T-helper 1 cell treated with Interleukin-12 subunit alpha and Interleukin-12 subunit beta and Interleukin-4 antibody, amounts not matched to agents 30 μg/mL and 1 μg/mL, for 36 hours (primary cell): ENCODE results near the gene LIPC.
A peak's percentile ranks its signal among the peaks of the same experiment; 100 is the strongest.

Source experiments
- H3K27ac Mint-ChIP-seq: one replicate; pipeline ENCODE4 v1.8.0; 2021; ENCODE audit warnings: mild to moderate bottlenecking, mixed read lengths
- H3K27me3 Mint-ChIP-seq: one replicate; pipeline ENCODE4 v1.8.0; 2021; ENCODE audit warnings: low read depth, mixed read lengths
- H3K36me3 Mint-ChIP-seq: one replicate; pipeline ENCODE4 v1.8.0; 2021; ENCODE audit warnings: low read depth, mixed read lengths
- H3K4me1 Mint-ChIP-seq: one replicate; pipeline ENCODE4 v1.8.0; 2021; ENCODE audit warnings: low read depth, mixed read lengths
- H3K4me3 Mint-ChIP-seq: one replicate; pipeline ENCODE4 v1.8.0; 2021; ENCODE audit warnings: mild to moderate bottlenecking, moderate library complexity, mixed read lengths
- H3K9me3 Mint-ChIP-seq: one replicate; pipeline ENCODE4 v1.8.0; 2021; ENCODE audit warnings: mixed read lengths

The LIPC gene

DNA sequence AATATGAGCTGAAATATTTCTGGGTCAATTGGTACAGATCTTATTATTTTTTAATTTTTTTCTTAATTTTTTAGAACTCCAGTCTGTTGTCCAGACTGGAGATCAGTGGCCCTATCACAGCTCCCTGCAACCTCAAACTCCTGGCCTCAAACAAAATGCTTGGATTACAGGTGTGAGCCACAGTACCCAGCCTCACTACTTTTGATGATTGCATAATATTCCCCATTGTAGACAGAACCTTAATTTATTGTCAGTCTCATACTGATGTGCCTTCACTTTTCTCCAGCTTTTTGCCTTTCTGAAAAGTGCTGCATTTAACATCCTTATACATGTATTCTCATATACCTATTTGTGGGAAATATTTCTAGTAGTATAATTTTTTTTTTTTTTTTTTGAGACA is 144.9 kb downstream of the LIPC start:
- peaks cover 2% of the 10 kb centered on the region for H3K36me3 Mint-ChIP-seq
- no peak overlapping the region for H3K27ac Mint-ChIP-seq
- no peaks in the 10 kb centered on the region for H3K27me3 Mint-ChIP-seq
- H3K9me3 Mint-ChIP-seq = peaks cover under 1% of the 10 kb centered on the region
- no peak overlapping the region for H3K4me3 Mint-ChIP-seq
- H3K4me1 Mint-ChIP-seq = peaks cover 7% of the 10 kb centered on the region

DNA sequence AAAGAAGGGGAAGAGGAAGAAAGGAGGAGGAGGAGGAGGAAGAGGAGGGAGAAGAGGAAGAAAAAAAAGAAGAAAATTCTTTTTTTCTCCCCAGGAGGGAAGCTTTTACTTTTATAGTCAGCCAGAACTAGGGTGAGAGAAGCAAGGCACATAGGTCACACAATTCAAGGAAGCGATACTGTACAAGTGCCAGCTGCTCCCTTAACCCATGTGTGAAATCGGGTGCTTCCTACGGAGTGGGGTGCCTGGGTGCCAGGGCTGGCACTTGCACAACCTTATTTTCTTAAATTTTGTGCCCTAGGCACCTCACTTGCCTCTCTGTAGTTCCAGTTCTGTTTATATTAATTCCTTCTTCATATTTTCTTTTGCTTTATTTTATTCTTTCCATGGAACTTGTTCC is 150.4 kb downstream of the LIPC start:
- Mint-ChIP-seq H3K9me3 (peaks cover 19% of the 10 kb centered on the region), H3K27ac (no peak overlapping the region), H3K27me3 (peaks cover 4% of the 10 kb centered on the region), H3K4me1 (peaks cover 17% of the 10 kb centered on the region), H3K36me3 (peaks cover 10% of the 10 kb centered on the region), H3K4me3 (no peak overlapping the region)

DNA sequence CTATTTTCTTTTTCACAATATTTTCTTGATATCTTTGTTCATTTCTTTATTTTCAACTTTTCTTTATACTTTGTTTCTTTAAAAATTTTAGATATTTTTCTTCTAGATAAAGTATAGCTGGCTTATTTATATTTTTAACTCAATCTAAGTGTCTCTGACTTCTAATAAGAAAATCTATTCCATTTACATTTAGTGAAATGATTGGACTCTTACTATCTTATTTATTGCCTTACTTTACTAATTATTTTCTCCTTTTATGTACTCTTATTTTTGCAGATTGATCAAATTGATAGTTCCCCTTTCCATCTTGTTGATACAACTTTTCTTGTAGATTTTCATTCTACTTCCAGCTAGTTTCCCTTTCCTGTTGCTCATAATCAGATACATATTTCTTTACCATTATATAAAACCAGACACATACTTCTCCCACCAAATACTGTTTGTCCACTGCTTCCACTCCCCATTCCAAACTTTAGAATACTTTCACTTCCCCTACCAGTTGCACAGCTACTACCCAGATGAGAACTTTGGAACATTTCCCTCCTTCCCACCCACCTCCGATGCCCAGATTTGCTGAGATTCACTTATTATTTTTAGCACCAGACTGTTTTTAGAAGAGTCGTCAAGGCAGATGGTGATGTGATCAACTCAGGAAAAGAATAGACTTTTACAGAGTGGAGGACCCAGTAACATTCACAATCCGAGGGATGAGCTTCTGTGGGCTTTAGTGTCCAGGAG is 151.5 kb downstream of the LIPC start:
- peaks cover 17% of the 10 kb centered on the region for H3K4me1 Mint-ChIP-seq
- peaks cover 19% of the 10 kb centered on the region for H3K9me3 Mint-ChIP-seq
- no peak overlapping the region for H3K4me3 Mint-ChIP-seq
- no peak overlapping the region for H3K27ac Mint-ChIP-seq
- peaks cover 4% of the 10 kb centered on the region for H3K27me3 Mint-ChIP-seq
- H3K36me3 Mint-ChIP-seq = peaks cover 13% of the 10 kb centered on the region

DNA sequence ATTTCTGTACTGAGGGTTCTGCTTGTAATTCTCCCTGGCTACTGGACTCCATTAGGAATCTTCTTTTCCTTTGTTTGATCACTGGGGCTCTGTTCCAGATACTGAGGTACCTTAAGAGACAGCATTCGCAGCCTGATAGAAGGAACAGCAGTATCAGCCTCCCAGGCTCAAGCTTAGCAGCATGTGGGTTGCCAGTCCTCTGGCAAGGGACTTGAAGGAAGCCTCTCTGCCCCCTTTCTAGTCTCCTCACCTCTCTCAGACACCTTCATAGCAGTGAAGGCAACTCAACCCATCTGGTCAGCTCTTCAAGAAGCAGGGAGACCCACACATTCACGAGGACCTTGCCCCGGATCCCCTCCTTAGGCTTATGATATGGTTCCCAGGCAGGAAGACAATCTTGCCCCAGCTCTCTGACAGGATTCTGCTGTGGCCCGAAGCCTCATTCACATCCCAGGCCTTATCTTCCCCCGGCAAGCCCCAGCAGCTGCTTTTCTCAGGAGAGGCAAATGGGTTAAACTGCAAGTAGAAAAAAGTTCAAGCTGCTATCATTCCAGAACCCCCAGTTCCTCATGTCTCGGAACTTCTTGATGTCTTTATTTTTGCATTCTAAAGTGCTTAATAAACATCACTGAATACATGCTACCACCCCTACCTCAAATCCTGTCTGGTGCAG is 153.1 kb downstream of the LIPC start:
- H3K4me1 Mint-ChIP-seq = peaks cover 19% of the 10 kb centered on the region
- H3K27me3 Mint-ChIP-seq = peaks cover 4% of the 10 kb centered on the region
- H3K36me3 Mint-ChIP-seq = peaks cover 11% of the 10 kb centered on the region
- H3K4me3 Mint-ChIP-seq = peak overlapping the region; percentile 27
- peaks cover 19% of the 10 kb centered on the region for H3K9me3 Mint-ChIP-seq
- peak overlapping the region; percentile 8 for H3K27ac Mint-ChIP-seq

DNA sequence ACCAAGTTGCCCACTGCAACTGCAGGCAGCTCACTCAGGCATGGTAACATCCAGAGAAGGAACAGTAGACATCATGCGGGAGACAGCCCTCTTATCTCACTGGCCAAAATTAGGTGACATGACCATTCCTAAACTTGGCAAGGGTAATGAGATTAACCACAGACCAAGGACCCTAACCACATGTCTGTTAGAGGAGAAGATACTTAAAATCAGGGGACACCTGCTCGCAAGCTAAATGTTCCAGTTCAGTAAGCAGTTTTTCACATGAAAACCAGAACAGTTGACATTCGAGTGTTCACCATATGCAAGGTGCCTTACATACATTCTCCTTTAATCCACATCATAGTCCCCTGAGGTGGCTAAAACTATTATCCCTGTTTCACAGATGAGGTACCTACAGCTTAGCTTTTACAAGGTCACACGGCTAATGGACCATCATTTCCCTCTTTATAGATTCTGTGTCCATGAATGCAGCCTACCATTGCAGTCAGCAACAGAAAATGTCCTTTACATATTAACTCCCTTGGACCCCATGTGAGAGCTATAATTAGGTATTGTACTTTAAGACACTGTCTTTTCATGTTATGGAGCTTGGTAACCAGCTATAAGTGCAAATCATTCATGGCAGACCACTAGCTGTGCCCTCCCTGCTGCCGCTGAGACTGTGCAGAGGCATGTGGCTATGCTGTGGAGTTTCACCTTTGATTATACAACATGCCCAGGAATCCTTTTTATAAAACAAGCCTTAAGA is 154.1 kb downstream of the LIPC start:
- Mint-ChIP-seq H3K36me3 (peaks cover 16% of the 10 kb centered on the region), H3K27me3 (peaks cover 4% of the 10 kb centered on the region), H3K9me3 (peaks cover 19% of the 10 kb centered on the region), H3K4me1 (peaks cover 20% of the 10 kb centered on the region), H3K27ac (peak overlapping the region; percentile 8), H3K4me3 (peak overlapping the region; percentile 27)

DNA sequence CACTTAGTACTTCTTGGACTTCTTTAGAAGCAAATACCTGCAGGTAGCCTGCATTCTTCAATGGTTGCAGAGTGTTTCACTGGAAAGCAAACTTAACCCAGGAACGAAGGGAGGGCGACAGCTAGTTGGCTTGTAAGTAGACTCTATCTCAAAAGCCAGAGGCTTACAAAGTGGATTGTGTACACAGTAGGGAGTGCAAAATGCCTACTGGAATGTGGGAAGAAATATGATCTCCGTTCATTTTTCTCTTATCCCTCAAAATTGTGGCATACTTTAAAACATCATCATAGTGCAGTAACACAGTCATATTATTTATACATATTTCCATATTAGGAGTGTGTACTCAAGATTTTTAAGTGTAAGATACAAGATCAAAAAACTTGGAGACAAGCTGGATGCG is 155.7 kb downstream of the LIPC start:
- Mint-ChIP-seq H3K36me3 (peaks cover 21% of the 10 kb centered on the region), H3K9me3 (peaks cover 14% of the 10 kb centered on the region), H3K27ac (no peak overlapping the region), H3K4me3 (no peak overlapping the region), H3K4me1 (peaks cover 24% of the 10 kb centered on the region), H3K27me3 (peaks cover 4% of the 10 kb centered on the region)

DNA sequence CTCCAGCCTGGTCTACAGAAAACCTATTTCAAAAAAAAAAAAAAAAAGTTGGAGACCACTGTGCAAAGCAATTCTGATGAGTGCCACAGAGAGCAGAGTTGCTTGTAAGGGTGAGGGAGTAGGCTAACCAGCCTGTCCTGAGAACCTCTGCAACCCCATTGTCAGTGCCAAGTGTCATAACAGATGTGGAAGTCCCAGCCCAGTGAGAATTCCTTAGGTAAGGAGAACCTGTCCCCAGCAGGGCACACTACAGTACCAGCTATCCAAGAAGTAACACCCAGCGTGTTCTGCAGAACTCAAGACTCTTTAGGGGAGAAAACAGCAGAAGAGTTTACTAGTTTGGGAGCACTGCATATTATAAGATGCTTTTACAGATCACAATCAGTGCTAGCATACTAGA is 156.3 kb downstream of the LIPC start:
- no peak overlapping the region for H3K27ac Mint-ChIP-seq
- H3K4me3 Mint-ChIP-seq = no peak overlapping the region
- peaks cover 11% of the 10 kb centered on the region for H3K9me3 Mint-ChIP-seq
- peaks cover 4% of the 10 kb centered on the region for H3K27me3 Mint-ChIP-seq
- H3K36me3 Mint-ChIP-seq = peaks cover 21% of the 10 kb centered on the region
- peaks cover 24% of the 10 kb centered on the region for H3K4me1 Mint-ChIP-seq

DNA sequence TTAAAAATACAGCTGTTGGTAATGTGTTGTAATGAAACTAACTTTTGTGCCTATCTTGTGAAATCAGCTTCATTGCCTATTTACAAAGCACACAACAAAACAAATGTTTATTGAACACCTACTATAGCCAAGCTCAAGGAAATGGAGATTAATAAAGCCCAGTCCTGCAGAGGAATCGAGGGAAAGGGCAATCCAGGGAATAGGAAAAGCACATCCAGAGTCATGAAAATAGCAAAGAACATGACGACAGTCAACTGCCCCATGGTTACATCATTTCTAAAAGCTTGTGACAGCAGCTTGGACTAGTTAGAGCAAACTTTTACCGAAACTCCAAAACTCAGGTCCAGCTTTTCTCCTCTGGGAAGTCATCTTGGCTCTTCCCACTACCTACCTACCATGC is 157.3 kb downstream of the LIPC start:
- Mint-ChIP-seq H3K27ac (no peak overlapping the region), H3K4me3 (no peak overlapping the region), H3K4me1 (peaks cover 29% of the 10 kb centered on the region), H3K27me3 (no peaks in the 10 kb centered on the region), H3K36me3 (peaks cover 25% of the 10 kb centered on the region), H3K9me3 (peaks cover 6% of the 10 kb centered on the region)

DNA sequence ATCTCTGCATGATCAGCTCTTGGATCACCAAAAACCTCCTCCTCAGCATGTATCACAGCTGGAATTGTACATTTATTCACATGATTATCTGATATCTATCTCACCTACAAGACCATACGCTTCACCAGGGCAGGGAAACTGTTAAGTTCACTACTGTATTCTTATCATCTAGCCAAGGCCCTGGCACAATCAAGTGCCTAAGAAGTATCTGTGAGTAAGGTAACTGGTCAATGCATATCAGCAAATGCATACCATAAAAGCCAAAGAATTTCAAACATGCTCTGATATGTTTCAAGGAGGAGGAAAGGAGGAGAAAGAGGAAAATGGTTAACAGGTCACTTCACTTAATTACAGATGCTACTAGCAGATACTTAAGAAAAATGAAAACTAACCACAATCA is 158.4 kb downstream of the LIPC start:
- H3K36me3 Mint-ChIP-seq = peaks cover 22% of the 10 kb centered on the region
- H3K9me3 Mint-ChIP-seq = no peaks in the 10 kb centered on the region
- H3K4me3 Mint-ChIP-seq = no peak overlapping the region
- H3K27ac Mint-ChIP-seq = no peak overlapping the region
- H3K27me3 Mint-ChIP-seq = no peaks in the 10 kb centered on the region
- H3K4me1 Mint-ChIP-seq = peaks cover 27% of the 10 kb centered on the region

DNA sequence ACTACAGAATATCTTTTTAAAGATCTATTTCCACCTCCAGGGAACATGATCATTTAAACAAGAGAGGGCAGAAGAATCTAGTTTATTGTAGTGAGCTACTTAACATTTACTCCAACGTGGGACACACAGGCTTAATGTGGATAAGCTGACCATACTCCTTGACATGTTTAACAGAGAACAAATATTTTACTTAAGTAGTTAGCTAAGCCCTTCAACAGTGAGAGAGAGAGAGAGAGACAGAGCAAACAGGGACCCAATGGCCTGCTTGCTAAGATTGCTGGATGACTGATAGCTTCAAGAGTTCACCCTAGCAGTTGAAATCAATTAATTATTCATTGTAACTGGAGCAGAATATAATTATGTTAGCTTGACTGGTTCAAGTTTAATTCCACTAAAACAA is 159.1 kb downstream of the LIPC start:
- Mint-ChIP-seq H3K4me1 (peaks cover 27% of the 10 kb centered on the region), H3K27ac (no peak overlapping the region), H3K9me3 (no peaks in the 10 kb centered on the region), H3K36me3 (peaks cover 28% of the 10 kb centered on the region), H3K27me3 (no peaks in the 10 kb centered on the region), H3K4me3 (no peak overlapping the region)

DNA sequence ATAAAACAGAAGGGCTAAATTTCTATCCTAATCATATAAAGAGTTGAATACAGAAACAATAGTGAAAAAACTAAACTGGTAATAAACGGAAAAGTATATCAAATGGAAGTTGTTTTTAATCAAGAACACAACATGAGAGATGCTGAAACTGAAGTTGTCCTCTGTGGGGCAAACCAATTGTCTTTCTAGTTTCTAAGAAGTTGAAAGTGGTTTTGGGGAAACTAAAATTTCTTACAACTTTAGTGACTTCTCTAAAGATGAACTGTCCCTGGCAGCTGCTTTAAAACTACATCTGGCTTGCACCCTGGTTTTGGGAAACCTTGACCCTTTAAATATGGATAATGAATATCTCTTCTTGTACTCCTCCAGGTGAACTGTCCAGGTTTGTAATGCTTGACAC is 162.1 kb downstream of the LIPC start:
- Mint-ChIP-seq H3K27ac (peak overlapping the region; percentile 3), H3K4me1 (peaks cover 34% of the 10 kb centered on the region), H3K36me3 (peaks cover 39% of the 10 kb centered on the region), H3K4me3 (no peak overlapping the region), H3K9me3 (no peaks in the 10 kb centered on the region), H3K27me3 (no peaks in the 10 kb centered on the region)

DNA sequence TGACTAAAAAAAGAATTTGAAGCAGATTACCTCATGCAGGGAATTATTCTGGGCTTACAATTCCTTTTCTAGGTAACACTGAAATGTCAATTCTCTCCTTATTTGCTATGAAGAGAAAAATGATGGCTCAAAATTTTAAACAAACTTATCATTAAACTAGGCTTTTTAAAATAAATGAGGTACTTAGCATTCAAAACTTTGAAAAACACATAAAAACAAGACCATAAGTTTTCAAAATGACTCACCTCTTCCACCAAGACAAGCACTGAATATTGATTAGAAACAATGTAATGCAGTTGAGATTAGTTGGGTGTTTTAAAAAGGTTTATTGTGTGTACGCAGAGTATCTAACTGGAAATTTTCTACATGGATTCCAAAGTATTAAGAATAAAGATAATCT is 163.1 kb downstream of the LIPC start:
- Mint-ChIP-seq H3K4me3 (no peak overlapping the region), H3K27me3 (no peaks in the 10 kb centered on the region), H3K4me1 (peaks cover 33% of the 10 kb centered on the region), H3K27ac (no peak overlapping the region), H3K9me3 (no peaks in the 10 kb centered on the region), H3K36me3 (peaks cover 46% of the 10 kb centered on the region)

DNA sequence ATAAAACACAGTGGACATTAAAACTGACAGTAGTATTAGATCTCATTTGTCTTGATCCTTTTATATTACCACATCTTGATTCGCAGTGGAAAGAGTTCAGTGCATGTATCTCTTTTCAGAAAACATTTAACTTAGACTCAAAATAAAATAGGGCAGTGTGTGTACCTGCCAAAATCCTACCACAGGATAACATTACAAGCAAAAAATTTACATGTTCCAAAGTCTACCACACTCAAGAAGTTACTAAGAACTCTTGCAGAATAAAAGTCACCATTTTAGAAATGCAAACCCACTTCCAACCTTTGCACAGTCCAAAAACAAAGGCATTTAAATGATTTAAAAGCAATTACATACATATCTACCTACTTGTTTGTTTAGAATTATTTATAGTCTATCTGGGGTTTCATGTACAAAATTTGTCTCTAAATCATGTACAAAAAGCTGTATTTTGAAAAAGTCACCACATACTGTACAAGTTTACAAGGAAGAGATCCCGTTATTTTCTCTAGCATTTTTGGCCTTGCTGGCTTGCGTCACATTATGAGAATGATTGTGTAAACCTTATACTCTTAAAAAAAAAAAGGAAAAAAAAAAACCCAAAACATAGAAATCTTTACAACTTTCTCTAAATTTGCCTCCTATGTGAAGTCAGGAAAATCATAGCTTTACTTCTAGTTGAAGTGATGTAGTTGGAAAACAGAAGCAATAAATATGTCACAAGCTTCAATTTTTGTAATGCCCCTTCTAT is 163.9 kb downstream of the LIPC start:
- peaks cover 46% of the 10 kb centered on the region for H3K36me3 Mint-ChIP-seq
- no peaks in the 10 kb centered on the region for H3K27me3 Mint-ChIP-seq

More for the DNA sequence above, 163.9 kb downstream of the LIPC start:
- peaks cover 33% of the 10 kb centered on the region for H3K4me1 Mint-ChIP-seq
- no peaks in the 10 kb centered on the region for H3K9me3 Mint-ChIP-seq
- no peak overlapping the region for H3K4me3 Mint-ChIP-seq
- no peak overlapping the region for H3K27ac Mint-ChIP-seq
